Activated B cell treated with CpG ODN at 0.5 μM for 24 hours (primary cell): ENCODE measurements around the gene NFIB. TPM values are rescaled to one million over a fixed set of nuclear protein-coding genes. Genes with fewer than 3 reads are reported as not detected.
A peak's percentile ranks its signal among the peaks of the same experiment; 100 is the strongest.

ENCODE experiments used
- ATAC-seq: fragments of 200-7000 bp; cut with Tn5 transposase; one replicate; pipeline ENCODE4 v1.10.0; 2021; ENCODE audit warnings: low read depth, mild to moderate bottlenecking, moderate library complexity
- CTCF ChIA-PET: fragments of 350-600 bp; sonication (Branson Sonifier 250); formaldehyde crosslinking; loops from one replicate; lab custom pipeline; 2021; ENCODE audit warnings: antibody characterized with exemption; lab: Charles Lee
- POLR2A ChIA-PET: fragments of 350-600 bp; sonication (Branson Sonifier 250); formaldehyde crosslinking; loops from one replicate; lab custom pipeline; 2021; ENCODE audit warnings: antibody characterized with exemption; lab: Charles Lee
- DNase-seq: peaks from one replicate; pipeline ENCODE4 v3.0.0; 2022
- H3K27ac Mint-ChIP-seq: one replicate; pipeline ENCODE4 v1.8.0; 2020; ENCODE audit warnings: mixed read lengths
- H3K27me3 Mint-ChIP-seq: one replicate; pipeline ENCODE4 v1.8.0; 2021; ENCODE audit warnings: mixed read lengths
- H3K36me3 Mint-ChIP-seq: one replicate; pipeline ENCODE4 v1.8.0; 2021; ENCODE audit warnings: low read depth, mixed read lengths
- H3K4me1 Mint-ChIP-seq: one replicate; pipeline ENCODE4 v1.8.0; 2021; ENCODE audit warnings: mixed read lengths
- H3K4me3 Mint-ChIP-seq: one replicate; pipeline ENCODE4 v1.8.0; 2020; ENCODE audit warnings: mild to moderate bottlenecking, mixed read lengths
- H3K9me3 Mint-ChIP-seq: one replicate; pipeline ENCODE4 v1.8.0; 2020; ENCODE audit warnings: mixed read lengths
- intact Hi-C: fragments of 100-400 bp; cut with micrococcal nuclease; formaldehyde crosslinking; loops from one replicate; pipeline ENCODE4 v1.15.1; 2024
- total RNA-seq: library from RNA; stranded (reverse); gene quantifications from 2 replicates; pipeline ENCODE4 v1.2.3, GENCODE V29; 2022
- TF ChIP-seq, protein P1 (sequence below): fragments of 200-600 bp; IDR thresholded peaks from one replicate; pipeline ENCODE4 v1.8.0; 2022; ENCODE audit warnings: antibody characterized with exemption, mild to moderate bottlenecking

The NFIB gene
- total RNA-seq, 1 donor from 2014 or later = not detected

DNA sequence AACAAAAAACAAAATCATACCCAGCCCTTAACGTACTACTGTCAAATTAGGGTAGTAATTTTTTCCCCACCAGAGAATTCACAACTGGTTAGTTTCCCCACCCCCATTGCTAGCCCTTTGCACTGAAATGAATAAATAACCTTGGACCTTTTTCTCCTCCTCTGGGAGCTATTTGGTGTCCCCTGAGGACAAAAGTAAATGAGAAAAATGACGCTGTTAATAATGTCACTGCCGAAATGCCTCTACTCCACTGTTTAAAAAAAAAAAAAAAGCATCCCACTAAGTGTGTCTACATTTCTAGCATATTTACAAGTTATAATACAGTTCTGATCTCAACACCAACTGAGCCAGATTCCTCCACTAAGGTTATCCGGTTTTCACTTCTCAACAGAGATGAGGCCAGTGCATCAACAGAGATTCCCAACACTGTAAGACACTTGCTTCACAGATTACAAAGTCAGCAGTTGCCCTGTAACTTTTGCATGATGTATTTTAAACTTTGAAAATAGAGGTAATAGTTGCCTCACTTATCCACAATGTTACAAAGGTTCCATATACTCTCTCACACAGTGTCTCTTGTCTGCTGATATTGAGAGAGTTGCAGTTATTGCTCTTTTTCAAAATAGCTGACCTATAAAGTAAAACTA is 5.1 kb upstream of the NFIB start:
- ChIA-PET CTCF (no interaction called here), POLR2A (no interaction called here)
- Mint-ChIP-seq H3K4me3 (no peak overlapping the region), H3K4me1 (peaks cover 25% of the 10 kb centered on the region), H3K9me3 (no peaks in the 10 kb centered on the region), H3K27me3 (peaks cover 43% of the 10 kb centered on the region), H3K27ac (no peak overlapping the region), H3K36me3 (peaks cover 3% of the 10 kb centered on the region)
- DNase-seq (no peak), ATAC-seq (no peak)
- intact Hi-C loops = no loop called here
- TF ChIP-seq, protein P1, sequence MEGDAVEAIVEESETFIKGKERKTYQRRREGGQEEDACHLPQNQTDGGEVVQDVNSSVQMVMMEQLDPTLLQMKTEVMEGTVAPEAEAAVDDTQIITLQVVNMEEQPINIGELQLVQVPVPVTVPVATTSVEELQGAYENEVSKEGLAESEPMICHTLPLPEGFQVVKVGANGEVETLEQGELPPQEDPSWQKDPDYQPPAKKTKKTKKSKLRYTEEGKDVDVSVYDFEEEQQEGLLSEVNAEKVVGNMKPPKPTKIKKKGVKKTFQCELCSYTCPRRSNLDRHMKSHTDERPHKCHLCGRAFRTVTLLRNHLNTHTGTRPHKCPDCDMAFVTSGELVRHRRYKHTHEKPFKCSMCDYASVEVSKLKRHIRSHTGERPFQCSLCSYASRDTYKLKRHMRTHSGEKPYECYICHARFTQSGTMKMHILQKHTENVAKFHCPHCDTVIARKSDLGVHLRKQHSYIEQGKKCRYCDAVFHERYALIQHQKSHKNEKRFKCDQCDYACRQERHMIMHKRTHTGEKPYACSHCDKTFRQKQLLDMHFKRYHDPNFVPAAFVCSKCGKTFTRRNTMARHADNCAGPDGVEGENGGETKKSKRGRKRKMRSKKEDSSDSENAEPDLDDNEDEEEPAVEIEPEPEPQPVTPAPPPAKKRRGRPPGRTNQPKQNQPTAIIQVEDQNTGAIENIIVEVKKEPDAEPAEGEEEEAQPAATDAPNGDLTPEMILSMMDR = no peak

DNA sequence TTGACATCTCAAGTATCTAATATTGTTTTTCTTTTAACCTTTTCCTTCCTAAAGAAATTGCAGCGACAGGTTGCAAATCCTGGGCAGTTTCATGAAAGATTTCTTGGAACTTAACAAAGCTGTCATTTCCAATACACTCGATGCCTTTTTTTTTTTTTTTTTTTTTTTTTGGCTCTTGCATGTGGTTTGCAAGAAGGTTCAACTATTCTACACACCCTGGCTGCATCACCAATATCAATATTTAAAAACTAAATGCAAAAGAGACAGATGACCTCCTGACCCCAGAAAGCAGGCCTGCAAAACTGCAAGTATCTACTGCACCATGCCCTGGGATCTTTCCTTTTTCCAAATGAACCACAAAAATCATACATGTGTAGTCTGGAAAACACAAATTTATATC is 4.4 kb upstream of the NFIB start:
- no peak for DNase-seq
- POLR2A ChIA-PET = no interaction called here
- H3K36me3 Mint-ChIP-seq = peaks cover 3% of the 10 kb centered on the region
- H3K4me1 Mint-ChIP-seq = peaks cover 28% of the 10 kb centered on the region
- peaks cover 46% of the 10 kb centered on the region for H3K27me3 Mint-ChIP-seq
- H3K27ac Mint-ChIP-seq = no peak overlapping the region
- H3K4me3 Mint-ChIP-seq = no peak overlapping the region
- H3K9me3 Mint-ChIP-seq = no peaks in the 10 kb centered on the region
- CTCF ChIA-PET = no interaction called here
- TF ChIP-seq, protein P1 = no peak
- no peak for ATAC-seq
- intact Hi-C loops = no loop called here

DNA sequence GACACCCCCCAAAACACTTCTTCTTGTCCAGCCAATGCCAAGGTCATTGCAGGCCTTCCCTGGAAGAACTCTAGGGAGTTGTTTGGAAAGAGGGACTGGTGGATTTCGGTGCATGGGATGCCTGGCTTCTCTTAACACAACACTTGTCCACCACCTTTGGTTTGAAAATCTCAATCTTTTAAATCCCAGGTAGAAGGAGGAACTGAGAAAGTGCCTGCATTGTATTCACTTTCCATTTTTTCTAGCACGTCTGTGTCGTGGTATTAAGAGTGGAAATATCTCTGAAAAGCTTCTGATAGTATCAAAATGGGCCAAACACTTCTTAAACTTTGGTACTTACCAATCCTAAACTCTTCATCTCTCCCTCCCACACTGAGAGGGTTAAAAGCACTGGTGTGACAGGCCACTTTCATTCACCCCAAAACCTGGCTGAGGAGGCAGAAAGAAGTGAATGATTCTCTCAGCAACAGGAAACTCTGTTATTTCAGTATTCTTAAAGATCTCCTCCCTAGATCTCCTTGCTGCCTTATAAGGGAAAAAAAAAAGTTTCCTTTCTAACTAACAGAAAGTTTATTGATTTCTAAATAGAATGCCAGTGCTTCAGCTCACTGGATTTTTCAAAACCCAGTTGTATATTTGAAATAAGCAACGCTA is 3.9 kb upstream of the NFIB start:
- DNase-seq = no peak
- TF ChIP-seq, protein P1 = no peak
- ChIA-PET POLR2A (no interaction called here), CTCF (no interaction called here)
- Mint-ChIP-seq H3K27ac (no peak overlapping the region), H3K36me3 (peaks cover 3% of the 10 kb centered on the region), H3K9me3 (no peaks in the 10 kb centered on the region), H3K4me3 (no peak overlapping the region), H3K27me3 (peaks cover 49% of the 10 kb centered on the region), H3K4me1 (peaks cover 26% of the 10 kb centered on the region)
- intact Hi-C loops = no loop called here
- ATAC-seq = no peak

DNA sequence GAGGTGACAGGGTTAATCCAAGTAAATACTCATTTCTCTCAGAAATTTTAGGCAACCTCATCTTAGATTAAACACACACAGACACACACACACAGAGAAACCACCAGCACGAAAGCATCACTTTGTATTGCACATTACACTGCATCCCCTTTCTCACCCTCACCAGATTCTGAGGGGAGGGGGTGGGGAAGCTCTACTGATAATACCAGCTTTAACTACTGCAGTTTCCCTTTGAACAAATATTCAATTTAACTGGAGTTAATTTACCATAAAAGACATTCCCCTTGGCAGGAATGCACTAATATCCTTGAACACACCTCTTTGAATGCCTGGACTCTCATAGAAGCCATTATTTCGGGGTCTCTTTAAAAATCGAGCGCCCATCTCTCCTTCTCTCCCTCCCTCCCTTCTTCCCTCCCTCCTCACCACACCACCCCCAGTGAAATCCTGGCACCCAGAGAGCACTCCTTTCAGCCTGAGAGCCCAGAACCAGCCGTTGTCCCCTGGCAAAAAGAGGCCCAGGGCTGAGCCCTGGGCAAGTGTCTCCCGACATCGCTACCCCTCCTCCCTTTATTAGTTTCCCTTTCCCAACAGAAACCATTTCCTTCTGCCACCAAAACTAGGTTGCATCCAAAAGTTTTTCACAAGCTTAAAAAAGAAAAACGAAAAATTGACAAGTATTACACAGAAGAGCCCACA is 2.8 kb upstream of the NFIB start:
- no peak for DNase-seq
- H3K27ac Mint-ChIP-seq = no peak overlapping the region

More for the DNA sequence above, 2.8 kb upstream of the NFIB start:
- Mint-ChIP-seq H3K9me3 (peaks cover 3% of the 10 kb centered on the region), H3K4me3 (peak overlapping the region; percentile 44), H3K36me3 (peaks cover 3% of the 10 kb centered on the region), H3K4me1 (peaks cover 24% of the 10 kb centered on the region), H3K27me3 (peaks cover 57% of the 10 kb centered on the region)
- ChIA-PET POLR2A (no interaction called here), CTCF (no interaction called here)
- intact Hi-C loops = no loop called here
- TF ChIP-seq, protein P1 = no peak
- ATAC-seq = no peak
